A549 treated with CORT108297 at 1 μM for 4 hours (cell line): ENCODE data around the gene DMXL2. TPM values are rescaled to one million over a fixed set of nuclear protein-coding genes. Genes with fewer than 3 reads are reported as not detected.

Experiments used
- total RNA-seq: library from RNA; stranded (reverse); fragments of 200-300 nt; extraction: Qiagen RNA extraction; gene quantifications from 5 replicates; pipeline ENCODE4 v1.2.3, GENCODE V29; 2022

DMXL2 gene
- total RNA-seq: 19.4 to 21.8 TPM (median 20.6 TPM) in 5 replicates

GRCh38 chr15:51622604-51623370, at the start of gene DMXL2:
DMXL2 (minus strand) TSS chr15:51622771; CDS start chr15:51622545, 226 bp downstream.

Other genes starting within 250 kb of the DMXL2 start
- gene SCG3, start 58.7 kb upstream of the DMXL2 start, total RNA-seq: 0.03 to 0.05 TPM (median 0.04 TPM) in 3 of 5 replicates, not detected in the others
- gene LYSMD2, start 114.9 kb upstream of the DMXL2 start, total RNA-seq: 24.8 to 29.2 TPM (median 26.4 TPM) in 5 replicates
- gene TMOD2, start 128.8 kb upstream of the DMXL2 start, total RNA-seq: 1.3 to 2.3 TPM (median 1.8 TPM) in 5 replicates
- 39.2 to 62.1 TPM (median 49.5 TPM) in 5 replicates for gene TMOD3, start 206.9 kb upstream of the DMXL2 start, total RNA-seq